Neural cell (in vitro differentiated cells): ENCODE measurements around the gene GRID1. TPM values are rescaled to one million over a fixed set of nuclear protein-coding genes. Genes with fewer than 3 reads are reported as not detected.

Source experiments
- H2AFZ ChIP-seq: fragments of 200-600, 300-800 bp; sonication (generic), shearing (Covaris generic); 2 replicates; pipeline ENCODE4 v1.6.0; 2014; ENCODE audit warnings: low read depth, mild to moderate bottlenecking, antibody characterized with exemption, low read length, moderate library complexity
- H3F3A ChIP-seq: fragments of 200-600 bp; shearing (Covaris generic); 2 replicates; pipeline ENCODE4 v1.6.1; 2016; ENCODE audit warnings: mild to moderate bottlenecking, moderate library complexity, mixed read lengths, antibody characterized with exemption, low read length; ENCODE audit not compliant: insufficient read depth, poor library complexity, severe bottlenecking
- H3K27ac ChIP-seq: fragments of 200-600, 300-800 bp; sonication (generic), shearing (Covaris generic); 2 replicates; pipeline ENCODE4 v1.5.1; 2014; ENCODE audit warnings: mild to moderate bottlenecking, low read length, moderate library complexity
- H3K27me3 ChIP-seq: fragments of 300-800, 200-600 bp; sonication (generic), shearing (Covaris generic); 2 replicates; pipeline ENCODE4 v1.6.0; 2014; ENCODE audit warnings: mild to moderate bottlenecking, low read depth, low read length, moderate library complexity; ENCODE audit not compliant: insufficient read depth
- H3K36me3 ChIP-seq: fragments of 300-800, 200-600 bp; sonication (generic), shearing (Covaris generic); 2 replicates; pipeline ENCODE4 v1.5.1; 2014; ENCODE audit warnings: mild to moderate bottlenecking, antibody characterized with exemption, low read length, moderate library complexity; ENCODE audit not compliant: insufficient read depth
- H3K4me2 ChIP-seq: fragments of 300-800, 200-600 bp; sonication (generic), shearing (Covaris generic); 2 replicates; pipeline ENCODE4 v1.6.0; 2014; ENCODE audit warnings: mild to moderate bottlenecking, low read length
- H3K4me3 ChIP-seq: fragments of 300-800, 200-600 bp; sonication (generic), shearing (Covaris generic); 2 replicates; pipeline ENCODE4 v1.5.1; 2014; ENCODE audit warnings: mild to moderate bottlenecking, low read length, moderate library complexity
- H3K79me2 ChIP-seq: fragments of 200-600 bp; shearing (Covaris generic); replicated peaks from 2 replicates; pipeline ENCODE4 v1.6.0; 2014; ENCODE audit warnings: mild to moderate bottlenecking, low read length, moderate library complexity; ENCODE audit not compliant: insufficient read depth
- H3K9ac ChIP-seq: fragments of 300-800, 200-600 bp; sonication (generic), shearing (Covaris generic); 2 replicates; pipeline ENCODE4 v1.6.1; 2016; ENCODE audit warnings: mild to moderate bottlenecking, low read length, mixed read lengths
- H3K9me2 ChIP-seq: fragments of 200-600 bp; shearing (Covaris generic); 2 replicates; pipeline ENCODE4 v1.6.1; 2016; ENCODE audit warnings: mild to moderate bottlenecking, low read length, mixed read lengths; ENCODE audit not compliant: insufficient read depth
- H3K9me3 ChIP-seq: fragments of 200-600, 300-800 bp; sonication (generic), shearing (Covaris generic); 2 replicates; pipeline ENCODE4 v1.6.1; 2016; ENCODE audit warnings: mild to moderate bottlenecking, mixed run types, low read length, moderate library complexity, mixed read lengths
- H4K20me1 ChIP-seq: fragments of 200-600 bp; shearing (Covaris generic); 2 replicates; pipeline ENCODE4 v1.6.1; 2016; ENCODE audit warnings: mild to moderate bottlenecking, mixed run types; ENCODE audit not compliant: insufficient read depth
- CTCF ChIP-seq: fragments of 450-650 bp; IDR thresholded peaks from 2 replicates; pipeline ENCODE4 v1.5.1; 2014; ENCODE audit warnings: antibody characterized with exemption, mild to moderate bottlenecking, moderate library complexity; ENCODE audit not compliant: poor library complexity, severe bottlenecking
- EZH2 ChIP-seq: fragments of 200-600, 300-800 bp; shearing (Covaris generic), sonication (generic); IDR thresholded peaks from 2 replicates; pipeline ENCODE4 v1.6.1; 2014; ENCODE audit warnings: antibody characterized with exemption, low read length, borderline replicate concordance, mild to moderate bottlenecking; ENCODE audit not compliant: insufficient read depth, poor library complexity, severe bottlenecking
- MXI1 ChIP-seq: fragments of 450-650 bp; conservative IDR thresholded peaks from 2 replicates; pipeline ENCODE4 v1.6.1; 2014; ENCODE audit warnings: antibody characterized with exemption, mild to moderate bottlenecking; ENCODE audit not compliant: poor library complexity, severe bottlenecking
- POLR2AphosphoS5 ChIP-seq: IDR thresholded peaks from 2 replicates; pipeline ENCODE4 v1.6.1; 2012
- RAD21 ChIP-seq: fragments of 450-650 bp; conservative IDR thresholded peaks from 2 replicates; pipeline ENCODE4 v1.6.1; 2014; ENCODE audit warnings: antibody characterized with exemption, mild to moderate bottlenecking, moderate library complexity
- REST ChIP-seq: IDR thresholded peaks from 2 replicates; pipeline ENCODE4 v1.6.1; 2012; ENCODE audit warnings: borderline replicate concordance
- SMC3 ChIP-seq: fragments of 450-650 bp; conservative IDR thresholded peaks from 2 replicates; pipeline ENCODE4 v1.6.1; 2014; ENCODE audit warnings: antibody characterized with exemption, mild to moderate bottlenecking, moderate library complexity; ENCODE audit not compliant: poor library complexity
- TAF1 ChIP-seq: IDR thresholded peaks from 2 replicates; pipeline ENCODE4 v1.6.1; 2012; ENCODE audit warnings: low read depth
- polyA plus RNA-seq: library from polyadenylated mRNA; depleted of rRNA; stranded (reverse); fragments of >200 nt; gene quantifications from 2 replicates; pipeline ENCODE4 v1.2.3, GENCODE V29; 2014

GRID1 gene
- polyA plus RNA-seq, 1 donor from 2014 or later, result 7.3 TPM

GRCh38 chr10:85850736-85851135, 515.9 kb downstream of the GRID1 start:
- no peaks in the 10 kb centered on the region for H3K9me2 ChIP-seq
- no peak overlapping the region for H3K4me3 ChIP-seq
- no peaks in the 10 kb centered on the region for H3K27me3 ChIP-seq
- no peaks in the 10 kb centered on the region for H3K79me2 ChIP-seq
- H3K27ac ChIP-seq, result no peak overlapping the region
- TF ChIP-seq CTCF, result no peak
- TF ChIP-seq MXI1, result no peak
- TF ChIP-seq RAD21, result no peak
- H3K4me2 ChIP-seq, result no peak overlapping the region
- no peak overlapping the region for H2AFZ ChIP-seq
- H3K36me3 ChIP-seq, result no peaks in the 10 kb centered on the region
- H4K20me1 ChIP-seq, result no peaks in the 10 kb centered on the region
- no peak overlapping the region for H3K9ac ChIP-seq
- H3F3A ChIP-seq, result no peaks in the 10 kb centered on the region
- H3K9me3 ChIP-seq, result peaks cover 7% of the 10 kb centered on the region

GRCh38 chr10:85849315-85849714, 517.3 kb downstream of the GRID1 start:
- no peak overlapping the region for H3K27ac ChIP-seq
- H2AFZ ChIP-seq, result no peak overlapping the region
- peaks cover 7% of the 10 kb centered on the region for H3K9me3 ChIP-seq
- no peak overlapping the region for H3K9ac ChIP-seq
- no peaks in the 10 kb centered on the region for H3K27me3 ChIP-seq
- H3K36me3 ChIP-seq, result no peaks in the 10 kb centered on the region
- no peak overlapping the region for H3K4me2 ChIP-seq
- no peaks in the 10 kb centered on the region for H4K20me1 ChIP-seq
- H3K9me2 ChIP-seq, result no peaks in the 10 kb centered on the region
- TF ChIP-seq TAF1, result no peak
- no peak for TF ChIP-seq SMC3
- TF ChIP-seq MXI1, result no peak
- TF ChIP-seq RAD21, result no peak
- no peak for TF ChIP-seq EZH2
- H3K4me3 ChIP-seq, result no peak overlapping the region
- H3K79me2 ChIP-seq, result no peaks in the 10 kb centered on the region
- no peaks in the 10 kb centered on the region for H3F3A ChIP-seq

- Histone ChIP-seq H2AFZ (no peak overlapping the region), H3K4me2 (no peak overlapping the region), H3K9me2 (no peaks in the 10 kb centered on the region), H3K36me3 (no peaks in the 10 kb centered on the region), H3K4me3 (no peak overlapping the region), H3F3A (no peaks in the 10 kb centered on the region), H3K9ac (no peak overlapping the region), H3K27ac (no peak overlapping the region), H3K9me3 (peaks cover 7% of the 10 kb centered on the region), H4K20me1 (no peaks in the 10 kb centered on the region), H3K79me2 (no peaks in the 10 kb centered on the region), H3K27me3 (no peaks in the 10 kb centered on the region)
- TF ChIP-seq POLR2AphosphoS5, result no peak
These were observed 517.8 kb downstream of the GRID1 start for GRCh38 chr10:85848756-85849155.

- Histone ChIP-seq H3K4me3 (no peak overlapping the region), H3K4me2 (no peak overlapping the region), H3K79me2 (no peaks in the 10 kb centered on the region), H3K9me3 (peaks cover 7% of the 10 kb centered on the region), H2AFZ (no peak overlapping the region), H3K36me3 (no peaks in the 10 kb centered on the region), H3K9me2 (no peaks in the 10 kb centered on the region), H3F3A (no peaks in the 10 kb centered on the region), H3K9ac (no peak overlapping the region), H3K27ac (no peak overlapping the region), H4K20me1 (no peaks in the 10 kb centered on the region), H3K27me3 (no peaks in the 10 kb centered on the region)
- TF ChIP-seq TAF1 (no peak), MXI1 (no peak), EZH2 (no peak), SMC3 (no peak), CTCF (no peak), REST (no peak)
These were observed 519.5 kb downstream of the GRID1 start for GRCh38 chr10:85847085-85847484.
